Panc1 (cell line): ENCODE measurements around the gene SLC11A1.

Source experiments
- REST ChIP-seq, 2 experiments: IDR thresholded peaks; 2 replicates each; pipeline ENCODE4 v1.6.1; 2011 to 2012; ENCODE audit warnings: low read depth in 2 of 2, control low read depth in 1 of 2, low read length in 1 of 2, mild to moderate bottlenecking in 1 of 2, moderate library complexity in 1 of 2; ENCODE audit not compliant: insufficient read depth in 1 of 2
- SIN3A ChIP-seq: IDR thresholded peaks from 2 replicates; pipeline ENCODE4 v1.6.1; 2012; ENCODE audit warnings: low read depth, mild to moderate bottlenecking, low read length, moderate library complexity, borderline replicate concordance; ENCODE audit not compliant: insufficient read depth
- TF ChIP-seq, protein P1 (sequence below): fragments of 450-650 bp; IDR thresholded peaks from 2 replicates; pipeline ENCODE4 v1.5.1; 2017; ENCODE audit warnings: mild to moderate bottlenecking

GRCh38 chr2:218427741-218428140, 45.7 kb downstream of the SLC11A1 start:
- TF ChIP-seq, protein P1, sequence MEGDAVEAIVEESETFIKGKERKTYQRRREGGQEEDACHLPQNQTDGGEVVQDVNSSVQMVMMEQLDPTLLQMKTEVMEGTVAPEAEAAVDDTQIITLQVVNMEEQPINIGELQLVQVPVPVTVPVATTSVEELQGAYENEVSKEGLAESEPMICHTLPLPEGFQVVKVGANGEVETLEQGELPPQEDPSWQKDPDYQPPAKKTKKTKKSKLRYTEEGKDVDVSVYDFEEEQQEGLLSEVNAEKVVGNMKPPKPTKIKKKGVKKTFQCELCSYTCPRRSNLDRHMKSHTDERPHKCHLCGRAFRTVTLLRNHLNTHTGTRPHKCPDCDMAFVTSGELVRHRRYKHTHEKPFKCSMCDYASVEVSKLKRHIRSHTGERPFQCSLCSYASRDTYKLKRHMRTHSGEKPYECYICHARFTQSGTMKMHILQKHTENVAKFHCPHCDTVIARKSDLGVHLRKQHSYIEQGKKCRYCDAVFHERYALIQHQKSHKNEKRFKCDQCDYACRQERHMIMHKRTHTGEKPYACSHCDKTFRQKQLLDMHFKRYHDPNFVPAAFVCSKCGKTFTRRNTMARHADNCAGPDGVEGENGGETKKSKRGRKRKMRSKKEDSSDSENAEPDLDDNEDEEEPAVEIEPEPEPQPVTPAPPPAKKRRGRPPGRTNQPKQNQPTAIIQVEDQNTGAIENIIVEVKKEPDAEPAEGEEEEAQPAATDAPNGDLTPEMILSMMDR, result no peak
- TF ChIP-seq SIN3A (no peak), REST (IDR thresholded peaks at IDR 0.05; ENCODE audit: insufficient read depth in 1 of 2, low read depth in 2 of 2, low read length in 1 of 2) (no peak)
